GM12878 (cell line): ENCODE results near the gene LSR. TPM values are rescaled to one million over a fixed set of nuclear protein-coding genes. Genes with fewer than 3 reads are reported as not detected.

Experiments used
- BACH1 ChIP-seq: fragments of 450-650 bp; IDR thresholded peaks from 2 replicates; pipeline ENCODE4 v1.6.1; 2017; ENCODE audit warnings: mild to moderate bottlenecking, borderline replicate concordance
- BHLHE40 ChIP-seq, 2 experiments: fragments of 450-650 bp in 1 of 2; IDR thresholded peaks; 2 replicates each; pipeline ENCODE4 v1.6.1; 2011 to 2017; ENCODE audit warnings: low read depth in 2 of 2, borderline replicate concordance in 1 of 2, improper control_type of control experiment in 1 of 2, low read length in 1 of 2, mild to moderate bottlenecking in 1 of 2
- CBFB ChIP-seq: IDR thresholded peaks from 2 replicates; pipeline ENCODE4 v1.6.1; 2016; ENCODE audit warnings: antibody characterized with exemption, low read depth
- CBX3 ChIP-seq: fragments of 200-600 bp; sonication (generic); IDR thresholded peaks from 2 replicates; pipeline ENCODE4 v1.6.1; 2016; ENCODE audit warnings: low read depth, borderline replicate concordance
- GABPA ChIP-seq: IDR thresholded peaks from 2 replicates; pipeline ENCODE4 v1.6.1; 2014; ENCODE audit warnings: antibody characterized with exemption, low read depth, mild to moderate bottlenecking, inconsistent platforms
- HDAC6 ChIP-seq: fragments of 200-600 bp; sonication (generic); IDR thresholded peaks from one replicate; pipeline ENCODE4 v1.8.0; 2017; ENCODE audit warnings: antibody characterized with exemption; ENCODE audit not compliant: unreplicated experiment
- JUND ChIP-seq: IDR thresholded peaks from 2 replicates; pipeline ENCODE4 v1.6.1; 2012; ENCODE audit warnings: low read depth, mild to moderate bottlenecking, low read length, improper control_type of control experiment, moderate library complexity
- KDM1A ChIP-seq: fragments of 200-600 bp; sonication (generic); IDR thresholded peaks from 2 replicates; pipeline ENCODE4 v1.6.1; 2016; ENCODE audit warnings: borderline replicate concordance
- MEF2A ChIP-seq: IDR thresholded peaks from 2 replicates; pipeline ENCODE4 v1.6.1; 2011; ENCODE audit warnings: low read depth, mild to moderate bottlenecking, low read length, moderate library complexity; ENCODE audit not compliant: insufficient read depth
- MTA2 ChIP-seq: fragments of 450-650 bp; IDR thresholded peaks from 2 replicates; pipeline ENCODE4 v1.6.1; 2016; ENCODE audit warnings: low read depth, mild to moderate bottlenecking, moderate library complexity
- RELA ChIP-seq: fragments of 450-650 bp; IDR thresholded peaks from 2 replicates; pipeline ENCODE4 v1.8.0; 2014; ENCODE audit warnings: borderline replicate concordance; ENCODE audit not compliant: partially characterized antibody
- SPI1 ChIP-seq: IDR thresholded peaks from 2 replicates; pipeline ENCODE4 v1.6.1; 2011; ENCODE audit warnings: low read depth, mild to moderate bottlenecking, low read length, moderate library complexity, borderline replicate concordance; ENCODE audit not compliant: insufficient read depth
- SUPT20H ChIP-seq: IDR thresholded peaks from 2 replicates; pipeline ENCODE4 v1.6.1; 2011; ENCODE audit warnings: low read depth, mild to moderate bottlenecking, low read length, moderate library complexity, borderline replicate concordance; ENCODE audit not compliant: control insufficient read depth
- ZBED1 ChIP-seq: IDR thresholded peaks from 2 replicates; pipeline ENCODE4 v1.6.1; 2016; ENCODE audit warnings: borderline replicate concordance
- polyA plus RNA-seq, 11 experiments: library from polyadenylated mRNA; depleted of rRNA in 4 of 11; unstranded in 6 of 11; stranded (reverse) in 5 of 11; fragments of >200 nt; fragmentation: Nextera tagmentation in 4 of 11; fragmentation: Illumina TruSeq in 1 of 11; extraction: Ambion mirVana in 4 of 11; extraction: Trizol in 1 of 11; gene quantifications; 1 replicate in 1 of 11; 2 replicates in 10 of 11; pipeline versions ENCODE4 v1.2.1 to v1.2.3, GENCODE V29; 2011 to 2016; ENCODE audit warnings: inconsistent platforms in 2 of 11, missing spikeins in 2 of 11, low read depth in 1 of 11
- total RNA-seq, 4 experiments: library from RNA; depleted of rRNA in 3 of 4; stranded (reverse); fragments of >200 nt in 3 of 4; fragmentation: Illumina TruSeq in 1 of 4; extraction: Trizol in 1 of 4; gene quantifications; 2 replicates each; pipeline versions ENCODE4 v1.2.1 to v1.2.3, GENCODE V29; 2013 to 2021
- TF ChIP-seq, protein P1 (sequence below): fragments of 450-650 bp; IDR thresholded peaks from 2 replicates; pipeline ENCODE4 v1.6.1; 2016; ENCODE audit warnings: mild to moderate bottlenecking
- TF ChIP-seq, protein P2 (sequence below): fragments of 450-650 bp; IDR thresholded peaks from 2 replicates; pipeline ENCODE4 v1.6.1; 2014; ENCODE audit warnings: mild to moderate bottlenecking
- TF ChIP-seq, protein P3 (sequence below): fragments of 450-650 bp; IDR thresholded peaks from 2 replicates; pipeline ENCODE4 v1.6.1; 2018; ENCODE audit warnings: borderline replicate concordance, mild to moderate bottlenecking; ENCODE audit not compliant: partially characterized antibody
- TF ChIP-seq, protein P4 (sequence below): IDR thresholded peaks from 2 replicates; pipeline ENCODE4 v1.6.1; 2012; ENCODE audit warnings: low read depth, low read length, improper control_type of control experiment
- TF ChIP-seq, protein P5 (sequence below): IDR thresholded peaks from 2 replicates; pipeline ENCODE4 v1.6.1; 2012; ENCODE audit warnings: improper control_type of control experiment, low read depth, low read length; ENCODE audit not compliant: insufficient replicate concordance

The LSR gene
- total and polyA plus RNA-seq, 10 of the 15 experiments (the other 5 are each of a cell fraction or from before 2014, with no cell fraction given) = 0.26 to 53.9 (median 26.3) TPM

DNA sequence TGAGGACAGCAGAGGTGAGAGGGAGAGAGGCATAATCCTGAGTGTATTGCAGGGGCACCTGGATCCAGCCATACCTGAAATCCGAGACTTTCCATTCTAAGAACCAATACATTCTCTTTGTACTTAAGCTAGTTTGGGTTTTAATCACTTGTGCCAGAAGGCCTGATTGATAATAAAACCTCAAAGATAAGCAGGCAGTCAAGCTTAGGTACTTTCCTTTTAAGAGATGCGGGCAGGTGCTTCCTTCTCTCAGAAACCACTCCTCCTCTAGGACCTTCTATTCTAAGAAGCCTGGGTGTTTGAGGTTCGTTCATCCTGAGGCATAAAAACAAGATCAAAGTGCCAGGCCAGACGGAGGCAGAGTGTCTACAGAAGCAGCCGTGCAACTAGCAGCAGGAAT, 42.4 kb upstream of the LSR start (continued):
- TF ChIP-seq, protein P1, sequence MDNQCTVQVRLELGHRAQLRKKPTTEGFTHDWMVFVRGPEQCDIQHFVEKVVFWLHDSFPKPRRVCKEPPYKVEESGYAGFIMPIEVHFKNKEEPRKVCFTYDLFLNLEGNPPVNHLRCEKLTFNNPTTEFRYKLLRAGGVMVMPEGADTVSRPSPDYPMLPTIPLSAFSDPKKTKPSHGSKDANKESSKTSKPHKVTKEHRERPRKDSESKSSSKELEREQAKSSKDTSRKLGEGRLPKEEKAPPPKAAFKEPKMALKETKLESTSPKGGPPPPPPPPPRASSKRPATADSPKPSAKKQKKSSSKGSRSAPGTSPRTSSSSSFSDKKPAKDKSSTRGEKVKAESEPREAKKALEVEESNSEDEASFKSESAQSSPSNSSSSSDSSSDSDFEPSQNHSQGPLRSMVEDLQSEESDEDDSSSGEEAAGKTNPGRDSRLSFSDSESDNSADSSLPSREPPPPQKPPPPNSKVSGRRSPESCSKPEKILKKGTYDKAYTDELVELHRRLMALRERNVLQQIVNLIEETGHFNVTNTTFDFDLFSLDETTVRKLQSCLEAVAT = no peak
- TF ChIP-seq KDM1A = no peak
- TF ChIP-seq MEF2A = no peak
- TF ChIP-seq, protein P2, sequence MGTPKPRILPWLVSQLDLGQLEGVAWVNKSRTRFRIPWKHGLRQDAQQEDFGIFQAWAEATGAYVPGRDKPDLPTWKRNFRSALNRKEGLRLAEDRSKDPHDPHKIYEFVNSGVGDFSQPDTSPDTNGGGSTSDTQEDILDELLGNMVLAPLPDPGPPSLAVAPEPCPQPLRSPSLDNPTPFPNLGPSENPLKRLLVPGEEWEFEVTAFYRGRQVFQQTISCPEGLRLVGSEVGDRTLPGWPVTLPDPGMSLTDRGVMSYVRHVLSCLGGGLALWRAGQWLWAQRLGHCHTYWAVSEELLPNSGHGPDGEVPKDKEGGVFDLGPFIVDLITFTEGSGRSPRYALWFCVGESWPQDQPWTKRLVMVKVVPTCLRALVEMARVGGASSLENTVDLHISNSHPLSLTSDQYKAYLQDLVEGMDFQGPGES = no peak
- no peak for TF ChIP-seq SPI1
- no peak for TF ChIP-seq JUND
- TF ChIP-seq SUPT20H = no peak
- TF ChIP-seq, protein P3, sequence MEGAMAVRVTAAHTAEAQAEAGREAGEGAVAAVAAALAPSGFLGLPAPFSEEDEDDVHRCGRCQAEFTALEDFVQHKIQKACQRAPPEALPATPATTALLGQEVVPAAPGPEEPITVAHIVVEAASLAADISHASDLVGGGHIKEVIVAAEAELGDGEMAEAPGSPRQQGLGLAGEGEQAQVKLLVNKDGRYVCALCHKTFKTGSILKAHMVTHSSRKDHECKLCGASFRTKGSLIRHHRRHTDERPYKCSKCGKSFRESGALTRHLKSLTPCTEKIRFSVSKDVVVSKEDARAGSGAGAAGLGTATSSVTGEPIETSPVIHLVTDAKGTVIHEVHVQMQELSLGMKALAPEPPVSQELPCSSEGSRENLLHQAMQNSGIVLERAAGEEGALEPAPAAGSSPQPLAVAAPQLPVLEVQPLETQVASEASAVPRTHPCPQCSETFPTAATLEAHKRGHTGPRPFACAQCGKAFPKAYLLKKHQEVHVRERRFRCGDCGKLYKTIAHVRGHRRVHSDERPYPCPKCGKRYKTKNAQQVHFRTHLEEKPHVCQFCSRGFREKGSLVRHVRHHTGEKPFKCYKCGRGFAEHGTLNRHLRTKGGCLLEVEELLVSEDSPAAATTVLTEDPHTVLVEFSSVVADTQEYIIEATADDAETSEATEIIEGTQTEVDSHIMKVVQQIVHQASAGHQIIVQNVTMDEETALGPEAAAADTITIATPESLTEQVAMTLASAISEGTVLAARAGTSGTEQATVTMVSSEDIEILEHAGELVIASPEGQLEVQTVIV = no peak
- TF ChIP-seq BHLHE40 (IDR thresholded peaks at IDR 0.05; ENCODE audit: borderline replicate concordance in 1 of 2, low read depth in 2 of 2, low read length in 1 of 2) = no peak; a peak in 1 of 4 replicates
- TF ChIP-seq, protein P4, sequence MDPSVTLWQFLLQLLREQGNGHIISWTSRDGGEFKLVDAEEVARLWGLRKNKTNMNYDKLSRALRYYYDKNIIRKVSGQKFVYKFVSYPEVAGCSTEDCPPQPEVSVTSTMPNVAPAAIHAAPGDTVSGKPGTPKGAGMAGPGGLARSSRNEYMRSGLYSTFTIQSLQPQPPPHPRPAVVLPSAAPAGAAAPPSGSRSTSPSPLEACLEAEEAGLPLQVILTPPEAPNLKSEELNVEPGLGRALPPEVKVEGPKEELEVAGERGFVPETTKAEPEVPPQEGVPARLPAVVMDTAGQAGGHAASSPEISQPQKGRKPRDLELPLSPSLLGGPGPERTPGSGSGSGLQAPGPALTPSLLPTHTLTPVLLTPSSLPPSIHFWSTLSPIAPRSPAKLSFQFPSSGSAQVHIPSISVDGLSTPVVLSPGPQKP = no peak
- no peak for TF ChIP-seq MTA2
- TF ChIP-seq CBFB = 0 out of 2 replicates have a peak, but pooled peaks have one; percentile 34
- TF ChIP-seq CBX3 = no peak
- TF ChIP-seq ZBED1 = no peak
- TF ChIP-seq GABPA = no peak
- TF ChIP-seq, protein P5, sequence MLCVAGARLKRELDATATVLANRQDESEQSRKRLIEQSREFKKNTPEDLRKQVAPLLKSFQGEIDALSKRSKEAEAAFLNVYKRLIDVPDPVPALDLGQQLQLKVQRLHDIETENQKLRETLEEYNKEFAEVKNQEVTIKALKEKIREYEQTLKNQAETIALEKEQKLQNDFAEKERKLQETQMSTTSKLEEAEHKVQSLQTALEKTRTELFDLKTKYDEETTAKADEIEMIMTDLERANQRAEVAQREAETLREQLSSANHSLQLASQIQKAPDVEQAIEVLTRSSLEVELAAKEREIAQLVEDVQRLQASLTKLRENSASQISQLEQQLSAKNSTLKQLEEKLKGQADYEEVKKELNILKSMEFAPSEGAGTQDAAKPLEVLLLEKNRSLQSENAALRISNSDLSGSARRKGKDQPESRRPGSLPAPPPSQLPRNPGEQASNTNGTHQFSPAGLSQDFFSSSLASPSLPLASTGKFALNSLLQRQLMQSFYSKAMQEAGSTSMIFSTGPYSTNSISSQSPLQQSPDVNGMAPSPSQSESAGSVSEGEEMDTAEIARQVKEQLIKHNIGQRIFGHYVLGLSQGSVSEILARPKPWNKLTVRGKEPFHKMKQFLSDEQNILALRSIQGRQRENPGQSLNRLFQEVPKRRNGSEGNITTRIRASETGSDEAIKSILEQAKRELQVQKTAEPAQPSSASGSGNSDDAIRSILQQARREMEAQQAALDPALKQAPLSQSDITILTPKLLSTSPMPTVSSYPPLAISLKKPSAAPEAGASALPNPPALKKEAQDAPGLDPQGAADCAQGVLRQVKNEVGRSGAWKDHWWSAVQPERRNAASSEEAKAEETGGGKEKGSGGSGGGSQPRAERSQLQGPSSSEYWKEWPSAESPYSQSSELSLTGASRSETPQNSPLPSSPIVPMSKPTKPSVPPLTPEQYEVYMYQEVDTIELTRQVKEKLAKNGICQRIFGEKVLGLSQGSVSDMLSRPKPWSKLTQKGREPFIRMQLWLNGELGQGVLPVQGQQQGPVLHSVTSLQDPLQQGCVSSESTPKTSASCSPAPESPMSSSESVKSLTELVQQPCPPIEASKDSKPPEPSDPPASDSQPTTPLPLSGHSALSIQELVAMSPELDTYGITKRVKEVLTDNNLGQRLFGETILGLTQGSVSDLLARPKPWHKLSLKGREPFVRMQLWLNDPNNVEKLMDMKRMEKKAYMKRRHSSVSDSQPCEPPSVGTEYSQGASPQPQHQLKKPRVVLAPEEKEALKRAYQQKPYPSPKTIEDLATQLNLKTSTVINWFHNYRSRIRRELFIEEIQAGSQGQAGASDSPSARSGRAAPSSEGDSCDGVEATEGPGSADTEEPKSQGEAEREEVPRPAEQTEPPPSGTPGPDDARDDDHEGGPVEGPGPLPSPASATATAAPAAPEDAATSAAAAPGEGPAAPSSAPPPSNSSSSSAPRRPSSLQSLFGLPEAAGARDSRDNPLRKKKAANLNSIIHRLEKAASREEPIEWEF = peak; percentile 14
- TF ChIP-seq BACH1 = no peak; the same call in 1 of the 2 replicates
- no peak for TF ChIP-seq HDAC6
- TF ChIP-seq RELA = no peak
